HG03103 (cell line): ENCODE results near the gene MYOZ2.

ENCODE experiments used
- ATAC-seq: cut with Tn5 transposase; IDR thresholded peaks from one replicate; pipeline ENCODE4 v1.9.1; 2021; ENCODE audit warnings: low read depth; ENCODE audit not compliant: unreplicated experiment

MYOZ2 gene

DNA sequence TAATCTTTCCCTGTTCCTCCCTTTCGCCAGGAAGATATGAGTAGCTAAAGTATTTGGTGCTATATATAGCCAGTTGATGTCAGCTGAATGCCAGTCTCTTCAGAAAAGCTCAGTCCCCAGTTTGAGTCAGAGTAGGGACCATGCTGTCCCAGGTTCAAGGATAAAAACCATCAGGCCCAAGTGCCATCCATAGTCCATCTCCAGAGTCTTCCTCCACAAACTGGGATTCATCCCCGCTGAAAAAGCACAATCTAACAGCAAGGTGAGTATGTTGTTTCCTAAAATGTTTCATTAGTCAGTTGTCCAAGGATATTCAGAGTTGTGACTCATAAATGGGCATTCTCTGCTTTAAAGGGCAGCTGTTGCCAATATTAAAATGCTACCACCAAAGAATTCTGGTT is at the start of gene MYOZ2:
Gene MYOZ2 (plus strand): TSS at position 112 of the 401 bp plus-strand sequence. CDS start 694 bp downstream, outside the sequence.
- no peak for ATAC-seq

GRCh38 chr4:119087121-119087520 is 48.5 kb upstream of the MYOZ2 start:
- no peak for ATAC-seq

- no peak for ATAC-seq
Measured at GRCh38 chr4:119087656-119088055, 48.0 kb upstream of the MYOZ2 start.

DNA sequence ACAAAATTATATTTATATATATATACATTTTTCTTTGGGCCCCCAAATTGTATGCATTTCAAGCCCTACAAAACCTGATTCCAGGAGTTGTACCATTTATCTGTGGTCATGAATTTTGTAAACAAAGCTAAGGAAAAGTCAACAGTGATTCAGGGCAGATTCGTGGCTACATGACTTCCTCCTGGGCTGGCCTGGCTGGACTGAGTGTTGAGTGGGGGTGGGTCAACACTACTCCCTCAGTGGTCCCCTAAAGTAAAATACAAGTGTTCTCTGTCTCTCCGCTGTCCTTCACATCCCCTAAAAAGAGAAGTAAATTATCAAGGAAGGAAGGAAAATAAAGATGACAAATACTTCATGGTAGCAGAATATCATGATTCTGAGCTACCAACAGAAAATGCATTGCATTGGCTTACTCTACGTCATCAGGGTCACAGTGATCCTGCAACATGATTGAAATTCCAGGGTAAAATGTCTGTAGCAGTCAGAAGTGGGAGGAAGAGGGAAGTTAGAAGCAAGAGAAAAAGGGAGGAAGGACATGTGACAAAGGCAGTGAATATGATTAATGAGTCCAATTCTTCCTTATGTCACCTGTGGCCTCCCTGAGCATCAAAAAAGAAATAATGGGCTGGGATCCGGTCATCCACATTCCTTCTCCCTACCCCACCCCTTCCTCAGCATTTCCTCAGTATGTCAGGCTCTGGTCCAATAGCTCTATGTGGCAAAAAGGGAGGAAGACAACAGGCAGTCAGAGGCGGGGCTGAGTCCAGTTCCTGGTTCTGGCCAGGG is 42.4 kb upstream of the MYOZ2 start:
- no peak for ATAC-seq

DNA sequence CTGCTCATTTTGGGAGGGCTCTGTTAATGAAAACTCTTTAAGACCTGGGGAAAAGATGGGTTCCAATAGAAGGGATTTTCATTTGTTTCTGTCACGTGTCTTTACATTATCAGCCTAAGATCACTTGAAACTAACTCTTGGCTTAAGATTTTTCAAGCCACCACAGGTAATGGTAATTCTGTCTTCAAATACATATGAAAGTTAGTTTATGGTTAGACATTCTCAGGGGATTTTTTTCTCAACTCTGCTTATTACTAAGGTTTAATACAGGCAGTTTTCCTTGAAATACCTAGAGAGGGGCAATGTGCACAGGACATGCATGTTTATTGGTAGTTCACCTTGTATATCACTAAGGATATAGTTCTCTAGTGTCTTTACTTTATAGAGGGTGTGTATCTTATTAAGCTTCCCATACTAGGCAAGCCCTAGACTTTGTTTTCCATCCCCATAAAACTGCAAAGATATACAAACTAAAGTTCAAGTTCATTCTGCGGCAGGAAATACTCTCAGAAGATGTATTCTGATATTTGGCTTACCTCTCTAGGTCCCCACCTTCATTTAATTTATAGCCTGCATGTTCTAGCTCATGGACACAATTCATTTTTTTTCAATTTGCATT is 38.2 kb upstream of the MYOZ2 start:
- no peak for ATAC-seq

- ATAC-seq = no peak
Measured at GRCh38 chr4:119098306-119098705, 37.3 kb upstream of the MYOZ2 start.

- no peak for ATAC-seq
Measured at GRCh38 chr4:119099227-119099810, 36.3 kb upstream of the MYOZ2 start.

DNA sequence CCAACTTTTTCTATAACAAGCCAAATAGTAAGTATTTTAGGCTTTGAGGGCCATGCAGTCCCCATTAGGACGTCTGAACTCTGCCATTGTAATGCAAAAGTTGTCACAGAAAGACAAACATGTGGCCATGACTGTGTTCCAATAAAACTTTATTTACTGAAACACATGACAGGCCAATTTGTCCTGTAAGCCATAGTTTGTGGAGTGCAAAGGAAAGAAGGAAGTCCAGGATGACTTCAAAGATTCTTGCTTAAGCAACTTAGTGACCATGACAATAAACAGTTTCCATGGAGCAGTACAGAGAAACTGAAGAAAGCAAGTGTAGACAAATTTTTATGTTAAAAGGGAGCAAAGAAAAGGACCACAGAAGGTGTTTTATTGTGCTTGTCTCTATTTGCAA is 35.0 kb upstream of the MYOZ2 start:
- ATAC-seq = no peak

DNA sequence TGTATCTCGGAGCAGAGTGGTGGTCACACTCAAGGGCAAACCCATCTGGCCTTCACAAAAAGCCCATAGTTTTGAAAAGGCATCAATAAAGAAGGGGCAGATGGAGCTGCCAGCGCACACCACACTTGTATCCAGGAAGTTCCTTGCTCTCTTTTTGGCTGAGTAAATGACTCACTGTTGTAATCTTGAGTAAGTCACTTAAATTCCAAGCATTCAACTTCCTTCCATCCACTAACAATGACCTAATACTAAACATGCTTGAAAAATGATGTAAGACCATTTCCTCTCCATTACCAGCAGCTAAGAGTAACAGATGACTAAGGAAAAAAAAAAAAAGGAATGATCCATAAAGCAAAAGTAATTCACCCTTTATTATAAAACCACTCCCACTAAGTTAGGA is 32.4 kb upstream of the MYOZ2 start:
- no peak for ATAC-seq

DNA sequence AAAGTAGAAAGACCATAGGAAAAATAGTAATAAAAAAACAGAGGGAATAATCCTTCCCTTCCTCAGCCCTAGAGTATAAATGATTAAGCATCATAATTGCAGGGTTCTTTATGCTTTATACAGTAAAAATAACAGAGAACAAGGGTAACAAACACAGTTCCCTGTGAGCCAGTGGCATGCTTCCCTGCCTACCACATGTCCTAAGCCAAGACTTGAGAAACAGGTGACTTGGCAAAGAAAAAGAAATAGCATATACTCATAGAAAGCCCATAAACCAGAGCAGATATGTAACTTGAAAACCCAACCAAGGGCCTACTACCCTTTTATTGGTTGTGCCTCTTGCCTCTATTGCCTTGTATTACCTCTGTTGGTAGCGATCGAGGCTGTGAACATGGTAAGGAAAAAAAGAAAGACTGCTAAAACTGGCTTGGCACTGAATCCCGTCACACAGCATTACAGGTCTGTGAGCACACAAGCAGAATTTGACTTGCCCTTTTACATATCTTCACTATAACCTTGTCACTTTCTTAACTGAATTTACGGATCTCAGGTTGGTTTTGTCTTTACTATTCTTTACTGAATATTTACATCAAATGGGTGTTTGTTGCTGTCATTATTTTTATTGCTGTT is 30.9 kb upstream of the MYOZ2 start:
- ATAC-seq = no peak

GRCh38 chr4:119105605-119106004 is 30.0 kb upstream of the MYOZ2 start:
- ATAC-seq = no peak

GRCh38 chr4:119106036-119107000 is 29.3 kb upstream of the MYOZ2 start:
- ATAC-seq = no peak

- ATAC-seq = no peak
Measured at GRCh38 chr4:119110121-119110520, 25.5 kb upstream of the MYOZ2 start.

GRCh38 chr4:119111296-119111695 is 24.3 kb upstream of the MYOZ2 start:
- ATAC-seq = no peak

GRCh38 chr4:119113033-119113655 is 22.5 kb upstream of the MYOZ2 start:
- ATAC-seq = no peak

DNA sequence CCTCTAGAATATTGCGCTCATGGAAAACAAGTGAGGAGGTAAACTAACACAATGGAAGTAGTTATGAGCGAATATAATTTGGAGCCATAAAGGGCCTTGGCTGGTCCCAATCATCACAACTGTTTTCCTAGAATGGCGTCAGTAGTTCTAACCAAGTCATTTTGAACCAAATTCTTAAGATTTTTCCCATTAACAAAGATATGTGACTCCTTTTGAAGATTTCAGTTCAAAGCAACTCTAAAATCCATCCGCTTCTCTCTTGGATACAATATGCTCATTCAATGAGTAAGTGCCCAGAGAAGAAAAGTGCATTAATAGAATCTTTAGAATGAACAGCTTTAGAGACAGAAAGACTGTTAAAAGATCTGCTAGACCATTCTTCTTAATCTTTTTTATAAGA is 19.6 kb upstream of the MYOZ2 start:
- no peak for ATAC-seq

DNA sequence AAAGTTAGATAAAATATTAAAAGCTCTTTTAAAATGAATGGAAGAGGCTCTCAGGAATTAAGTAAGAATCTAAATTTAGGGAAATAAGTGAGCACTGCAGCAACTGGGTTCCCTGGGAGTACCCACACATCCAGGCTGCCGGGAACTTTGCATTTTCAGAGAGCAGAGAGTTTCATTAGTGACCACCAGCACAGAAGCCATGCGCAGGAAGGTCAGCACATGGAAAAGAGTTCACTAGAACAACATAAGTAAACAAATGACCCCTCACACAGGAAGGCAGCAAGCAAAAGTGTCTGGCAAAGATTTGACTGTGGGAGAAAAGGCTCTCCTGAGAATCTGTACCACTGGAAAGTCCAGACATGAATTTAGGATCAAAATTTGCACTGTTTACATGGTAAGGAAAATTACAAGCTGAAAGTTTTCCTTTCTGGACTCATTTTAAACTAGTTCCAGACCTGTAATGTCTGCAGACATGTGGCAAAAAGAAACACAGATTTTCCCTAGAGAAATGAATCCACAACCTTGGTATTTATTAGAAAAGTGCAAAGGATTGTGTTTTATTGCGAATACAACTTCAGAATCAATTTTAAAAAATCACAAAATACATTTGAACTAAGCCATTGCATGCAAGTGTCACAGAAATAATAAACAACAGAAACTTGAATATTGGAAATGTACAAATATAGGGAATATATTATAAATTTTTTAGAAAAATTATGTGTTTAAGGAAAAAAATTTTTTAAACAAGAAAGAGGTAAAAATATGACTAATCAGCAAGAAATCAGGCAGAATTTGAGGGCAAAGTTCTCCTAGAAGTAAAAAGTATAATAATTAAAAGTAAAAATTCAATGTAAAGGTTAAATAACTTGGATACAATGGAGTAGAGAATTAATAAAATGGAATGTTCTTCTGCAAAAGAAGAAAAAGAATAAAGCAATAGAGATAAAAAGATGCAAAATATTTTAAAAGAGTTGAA is 18.4 kb upstream of the MYOZ2 start:
- no peak for ATAC-seq

DNA sequence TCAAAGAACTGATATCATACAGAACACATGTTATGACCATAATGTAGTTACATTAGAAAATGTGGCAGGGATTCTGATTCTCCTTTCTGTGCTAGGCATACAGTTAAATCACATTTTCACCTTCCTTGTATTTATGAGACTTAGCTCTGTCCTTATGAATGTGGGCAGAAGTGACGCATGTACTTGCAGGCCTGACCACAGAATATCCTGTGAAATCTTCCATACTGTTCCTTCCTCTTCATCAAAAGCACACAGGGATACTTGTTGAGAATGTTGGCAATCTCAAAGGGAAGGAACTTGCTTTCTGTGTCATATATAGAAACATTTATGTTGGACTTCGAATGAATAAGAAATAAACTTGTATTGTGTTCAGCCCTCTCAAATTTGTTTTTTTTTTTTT is 17.2 kb upstream of the MYOZ2 start:
- ATAC-seq = no peak

DNA sequence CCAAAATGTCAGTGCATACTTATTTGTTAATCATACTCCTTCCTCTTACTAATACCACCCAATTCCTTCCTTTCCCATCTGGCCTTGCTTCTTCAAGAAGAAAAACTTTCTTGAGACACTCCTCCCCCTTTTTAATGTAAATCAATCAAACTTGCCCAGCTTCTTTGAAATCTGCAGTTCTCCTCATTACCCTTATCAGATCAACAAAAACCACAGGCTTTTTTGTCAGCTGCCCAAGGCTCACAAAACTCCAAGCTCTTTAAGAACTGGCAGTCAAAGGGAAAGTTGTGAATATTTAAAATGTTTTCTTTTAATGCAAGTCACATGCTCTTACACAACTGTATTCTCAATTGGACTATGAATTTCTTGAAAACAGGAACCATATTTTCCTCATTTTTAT is 11.3 kb upstream of the MYOZ2 start:
- ATAC-seq = no peak
